Esophagus squamous epithelium (tissue), 5 donors: ENCODE data around the gene USP30. TPM values are rescaled to one million over a fixed set of nuclear protein-coding genes. Genes with fewer than 3 reads are reported as not detected.

ENCODE experiments used
- DNase-seq: peaks from one replicate; lab custom pipeline; 2025; lab: John Stamatoyannopoulos, UW
- H3K27ac ChIP-seq, 4 donors: fragments of 200-600 bp; sonication (generic); one replicate each; pipeline ENCODE4 v1.5.1; 2016 to 2019; ENCODE audit warnings: mild to moderate bottlenecking in 1 of 4
- H3K27me3 ChIP-seq, 4 donors: fragments of 200-600 bp; sonication (generic); 1 replicate in 3 of 4; 2 replicates in 1 of 4; pipeline versions ENCODE4 v1.5.1 to v1.6.0; 2017 to 2021; ENCODE audit warnings: antibody characterized with exemption in 1 of 4
- H3K36me3 ChIP-seq, 3 donors: fragments of 200-600 bp; sonication (generic); one replicate each; pipeline ENCODE4 v1.5.1; 2016 to 2019
- H3K4me1 ChIP-seq, 3 donors: fragments of 200-600 bp; sonication (generic); one replicate each; pipeline ENCODE4 v1.5.1; 2017 to 2019
- H3K4me3 ChIP-seq, 4 donors: fragments of 200-600 bp; sonication (generic); 1 replicate in 3 of 4; 2 replicates in 1 of 4; pipeline ENCODE4 v1.5.1; 2016 to 2019; ENCODE audit warnings: mild to moderate bottlenecking in 2 of 4, moderate library complexity in 1 of 4
- H3K9me3 ChIP-seq, 3 donors: fragments of 200-600 bp; sonication (generic); one replicate each; pipeline ENCODE4 v1.5.1; 2016 to 2019
- POLR2A ChIP-seq, 4 donors: fragments of 450-650 bp; IDR thresholded peaks; one replicate each; pipeline ENCODE4 v1.6.1; 2017; ENCODE audit warnings: antibody characterized with exemption in 4 of 4, mild to moderate bottlenecking in 4 of 4, moderate library complexity in 3 of 4
- WGBS, 2 donors: methylation state at CpG; one replicate each; pipeline ENCODE4 v1.1.5; 2018; 5-methylcytosine and 5-hydroxymethylcytosine counted together
- intact Hi-C: fragments of 100-400 bp; cut with DNase I; formaldehyde crosslinking; loops from one replicate; pipeline ENCODE4 v1.15.0; 2022
- total RNA-seq, 4 donors: library from RNA; depleted of rRNA; stranded (reverse); fragments of >200 nt; gene quantifications; one replicate each; pipeline ENCODE4 v1.1.0, GENCODE V29; 2016
- TF ChIP-seq, protein P1 (sequence below), 6 experiments: fragments of 450-650 bp in 4 of 6; fragments of 200-600 bp in 2 of 6; sonication (generic) in 2 of 6; IDR thresholded peaks; one replicate each; pipeline ENCODE4 v1.5.1; 2016 to 2019; ENCODE audit warnings: antibody characterized with exemption in 6 of 6, mild to moderate bottlenecking in 4 of 6, moderate library complexity in 4 of 6
- donor health status: DM: yes; HTN: yes; CAD: no.

The USP30 gene
- total RNA-seq, 4 donors from 2014 or later = 6.3 to 13.0 (median 8.7) TPM

- no peak for DNase-seq
- no peaks in the 10 kb centered on the region for H3K9me3 ChIP-seq
- intact Hi-C loops = no loop called here
- H3K4me1 ChIP-seq = peaks cover 0 to 17% (median 0%) of the 10 kb centered on the region in 3 donors
- H3K27ac ChIP-seq = peak overlapping the region in 2 of 4 donors; percentile 60 to 66
- H3K4me3 ChIP-seq = no peak overlapping the region
- no peaks in the 10 kb centered on the region for H3K36me3 ChIP-seq
- no peaks in the 10 kb centered on the region for H3K27me3 ChIP-seq
- 86 to 91% methylated on average over 13 of the region's 13 CpGs for WGBS, 2 donors
- TF ChIP-seq POLR2A (IDR thresholded peaks at IDR 0.05) = no peak
- TF ChIP-seq, protein P1, sequence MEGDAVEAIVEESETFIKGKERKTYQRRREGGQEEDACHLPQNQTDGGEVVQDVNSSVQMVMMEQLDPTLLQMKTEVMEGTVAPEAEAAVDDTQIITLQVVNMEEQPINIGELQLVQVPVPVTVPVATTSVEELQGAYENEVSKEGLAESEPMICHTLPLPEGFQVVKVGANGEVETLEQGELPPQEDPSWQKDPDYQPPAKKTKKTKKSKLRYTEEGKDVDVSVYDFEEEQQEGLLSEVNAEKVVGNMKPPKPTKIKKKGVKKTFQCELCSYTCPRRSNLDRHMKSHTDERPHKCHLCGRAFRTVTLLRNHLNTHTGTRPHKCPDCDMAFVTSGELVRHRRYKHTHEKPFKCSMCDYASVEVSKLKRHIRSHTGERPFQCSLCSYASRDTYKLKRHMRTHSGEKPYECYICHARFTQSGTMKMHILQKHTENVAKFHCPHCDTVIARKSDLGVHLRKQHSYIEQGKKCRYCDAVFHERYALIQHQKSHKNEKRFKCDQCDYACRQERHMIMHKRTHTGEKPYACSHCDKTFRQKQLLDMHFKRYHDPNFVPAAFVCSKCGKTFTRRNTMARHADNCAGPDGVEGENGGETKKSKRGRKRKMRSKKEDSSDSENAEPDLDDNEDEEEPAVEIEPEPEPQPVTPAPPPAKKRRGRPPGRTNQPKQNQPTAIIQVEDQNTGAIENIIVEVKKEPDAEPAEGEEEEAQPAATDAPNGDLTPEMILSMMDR (IDR thresholded peaks at IDR 0.05) = no peak
Measured at GRCh38 chr12:109127533-109128242, 75.3 kb downstream of the USP30 start.

- 76 to 81% methylated on average over 10 to 15 of the region's 15 CpGs for WGBS, 2 donors
- H3K27me3 ChIP-seq = no peaks in the 10 kb centered on the region
- no peak for TF ChIP-seq POLR2A (IDR thresholded peaks at IDR 0.05)
- TF ChIP-seq, protein P1 (IDR thresholded peaks at IDR 0.05) = no peak
- peak overlapping the region in 3 of 4 donors; percentile 53 to 72 (median 60) for H3K27ac ChIP-seq
- intact Hi-C loops = no loop called here
- H3K36me3 ChIP-seq = no peaks in the 10 kb centered on the region
- no peaks in the 10 kb centered on the region for H3K9me3 ChIP-seq
- H3K4me3 ChIP-seq = no peak overlapping the region
- DNase-seq = no peak
- peaks cover 0 to 29% (median 5%) of the 10 kb centered on the region in 3 donors for H3K4me1 ChIP-seq
Measured at GRCh38 chr12:109130297-109131153, 78.1 kb downstream of the USP30 start.

DNA sequence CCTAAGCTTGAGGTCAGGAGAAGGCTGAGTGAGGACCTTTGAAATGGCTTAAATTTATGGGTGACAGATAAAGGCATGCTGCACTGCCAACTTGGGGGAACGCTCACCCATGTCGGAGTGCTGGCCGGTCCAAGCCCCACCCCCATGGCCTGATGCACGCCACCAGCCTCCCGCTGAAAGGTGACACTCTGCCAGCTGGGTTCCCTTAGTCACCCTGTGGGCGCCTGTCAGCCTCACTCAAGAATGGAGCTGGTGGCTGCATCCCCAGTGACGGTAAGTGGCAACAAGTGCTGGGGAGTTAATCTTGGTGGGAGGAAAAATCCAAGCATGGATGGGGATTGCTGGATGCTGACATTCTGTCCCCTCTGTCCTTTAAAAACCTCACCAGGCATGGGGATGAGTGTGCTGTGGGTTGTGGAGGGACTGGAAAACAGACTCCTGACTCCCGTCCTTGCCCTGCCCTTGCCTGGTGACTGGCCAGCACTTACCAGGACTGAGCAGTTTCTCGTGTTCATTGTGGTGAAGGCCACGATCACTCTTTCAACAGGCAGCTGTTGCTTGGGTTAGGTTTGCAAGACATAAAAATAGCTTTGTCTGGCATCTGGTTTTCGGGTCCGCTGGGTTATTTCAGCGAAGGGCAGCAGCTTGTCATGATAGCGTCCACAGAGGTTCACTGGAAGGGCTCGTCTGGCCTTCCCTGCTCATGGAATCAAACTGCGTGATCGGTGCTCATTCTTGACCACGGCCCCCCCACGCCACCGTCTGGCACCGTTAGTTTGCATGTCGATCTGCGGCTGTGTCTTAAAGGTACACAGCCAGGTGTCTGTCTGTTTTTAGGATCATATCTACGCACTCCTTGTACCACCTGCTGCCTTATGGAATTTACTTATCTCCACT is 79.0 kb downstream of the USP30 start:
- WGBS, 2 donors = 53 to 67% methylated on average over 22 to 23 of the region's 24 CpGs
- no peaks in the 10 kb centered on the region for H3K36me3 ChIP-seq
- TF ChIP-seq, protein P1 (IDR thresholded peaks at IDR 0.05) = no peak
- no peak for TF ChIP-seq POLR2A (IDR thresholded peaks at IDR 0.05)
- no peaks in the 10 kb centered on the region for H3K9me3 ChIP-seq
- H3K4me1 ChIP-seq = peaks cover 0 to 26% (median 5%) of the 10 kb centered on the region in 3 donors
- H3K4me3 ChIP-seq = peak overlapping the region in 1 of 4 donors; percentile 28
- no peak for DNase-seq
- no peaks in the 10 kb centered on the region for H3K27me3 ChIP-seq
- intact Hi-C loops = no loop called here
- H3K27ac ChIP-seq = peak overlapping the region in 3 of 4 donors; percentile 53 to 72 (median 60)

- Histone ChIP-seq H3K27ac (peak overlapping the region in 3 of 4 donors; percentile 26 to 74 (median 66)), H3K4me3 (no peak overlapping the region), H3K9me3 (no peaks in the 10 kb centered on the region), H3K4me1 (peaks cover 0 to 28% (median 11%) of the 10 kb centered on the region in 3 donors), H3K36me3 (no peaks in the 10 kb centered on the region), H3K27me3 (no peaks in the 10 kb centered on the region)
- intact Hi-C loops = no loop called here
- no peak for DNase-seq
- WGBS, 2 donors = 31 to 39% methylated on average over 4 to 6 of the region's 6 CpGs
- TF ChIP-seq POLR2A (IDR thresholded peaks at IDR 0.05) = no peak
- TF ChIP-seq, protein P1 (IDR thresholded peaks at IDR 0.05) = peak in 4 of 6 experiments; percentile 34 to 49 (median 39)
Measured at GRCh38 chr12:109134186-109134917, 82.0 kb downstream of the USP30 start.
